ENCODE results near the gene CWF19L2. TPM values are rescaled to one million over a fixed set of nuclear protein-coding genes. Genes with fewer than 3 reads are reported as not detected.

The CWF19L2 gene
- total RNA-seq, 1 donor from 2014 or later = 12.1 TPM

DNA sequence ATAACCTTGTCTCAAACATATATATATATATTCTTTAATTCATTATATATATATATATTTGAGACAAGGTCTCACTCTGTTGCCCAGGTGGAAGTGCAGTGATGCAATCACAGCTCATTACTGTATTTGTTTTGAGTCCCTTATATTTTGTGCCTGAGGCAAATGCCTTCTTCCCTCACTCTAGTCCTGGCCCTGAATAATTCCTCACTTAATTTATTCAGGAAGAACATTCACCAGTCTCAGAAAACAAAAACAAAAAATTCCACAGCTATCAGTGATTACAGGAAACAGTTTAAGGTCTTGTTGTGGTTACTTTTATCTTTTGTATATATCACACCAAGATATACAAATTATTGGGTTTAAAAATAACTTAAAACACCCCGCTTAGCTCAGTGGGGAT is 155.7 kb downstream of the CWF19L2 start:
- DNase-seq (ENCODE audit: low spot score) = no peak

DNA sequence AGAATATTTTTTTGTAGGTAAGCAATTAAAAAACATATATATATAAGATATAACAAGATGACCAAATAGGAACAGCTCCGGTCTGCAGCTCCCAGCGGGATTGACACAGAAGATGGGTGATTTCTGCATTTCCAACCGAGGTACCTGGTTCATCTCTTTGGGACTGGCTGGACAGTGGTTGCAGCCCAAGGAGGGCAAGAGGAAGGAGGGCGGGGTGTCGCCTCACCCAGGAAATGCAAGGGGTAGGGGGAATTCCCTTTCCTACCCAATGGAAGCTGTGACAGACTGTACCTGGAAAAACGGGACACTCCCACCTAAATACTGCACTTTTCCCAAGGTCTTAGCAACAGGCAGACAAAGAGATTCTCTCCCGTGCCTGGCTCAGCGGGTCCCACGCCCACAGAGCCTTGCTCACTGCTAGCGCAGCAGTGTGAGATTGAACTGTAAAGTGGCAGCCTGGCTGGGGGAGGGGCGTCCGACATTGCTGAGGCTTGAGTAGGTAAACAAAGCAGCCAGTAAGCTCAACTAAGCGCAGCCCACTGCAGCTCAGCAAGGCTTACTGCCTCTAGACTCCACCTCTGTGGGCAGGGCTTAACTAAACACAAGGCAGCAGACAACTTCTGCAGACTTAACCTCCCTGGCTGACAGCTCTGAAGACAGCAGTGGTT is 163.8 kb downstream of the CWF19L2 start:
- DNase-seq (ENCODE audit: low spot score) = no peak

DNA sequence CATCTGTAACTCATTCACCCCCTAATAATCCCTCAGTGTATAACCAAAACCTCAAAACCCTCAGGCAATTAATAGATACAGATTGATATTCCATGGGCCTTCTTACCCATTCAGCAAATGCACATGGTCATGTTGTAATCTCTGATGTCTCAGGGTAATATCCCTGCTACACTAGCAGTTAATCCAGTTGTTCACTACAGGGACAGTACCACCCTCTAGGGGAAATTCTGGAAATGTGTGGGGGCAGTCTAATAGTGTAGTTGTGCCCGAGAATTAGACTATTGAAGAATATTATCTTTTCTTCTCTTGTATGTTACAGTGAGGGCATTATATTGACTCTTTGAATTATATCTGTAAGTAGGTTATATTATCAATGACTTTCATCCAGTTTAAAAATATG is 175.4 kb downstream of the CWF19L2 start:
- DNase-seq (ENCODE audit: low spot score) = no peak

Other genes with a start within 250 kb of the CWF19L2 start
- gene ALKBH8, start 107.9 kb upstream of the CWF19L2 start, total RNA-seq = 5.2 TPM
- gene ELMOD1, start 133.3 kb upstream of the CWF19L2 start, total RNA-seq = not detected